Nephron (organoid): ENCODE results near the gene EPHA5.

Source experiments
- H3K27ac Mint-ChIP-seq, 3 experiments: 2 replicates each; pipeline ENCODE4 v1.8.0; 2020; ENCODE audit warnings: mixed read lengths in 3 of 3, mild to moderate bottlenecking in 2 of 3, moderate library complexity in 1 of 3
- H3K27me3 Mint-ChIP-seq: 2 replicates; pipeline ENCODE4 v1.8.0; 2021; ENCODE audit warnings: low read depth, mild to moderate bottlenecking, moderate library complexity, mixed read lengths
- H3K36me3 Mint-ChIP-seq: 2 replicates; pipeline ENCODE4 v1.8.0; 2020; ENCODE audit warnings: low read depth, mixed read lengths
- H3K4me1 Mint-ChIP-seq: 2 replicates; pipeline ENCODE4 v1.8.0; 2020; ENCODE audit warnings: mixed read lengths
- H3K4me3 Mint-ChIP-seq, 3 experiments: 2 replicates each; pipeline ENCODE4 v1.8.0; 2020; ENCODE audit warnings: mild to moderate bottlenecking in 3 of 3, mixed read lengths in 3 of 3, moderate library complexity in 2 of 3
- H3K9me3 Mint-ChIP-seq: 2 replicates; pipeline ENCODE4 v1.8.0; 2020; ENCODE audit warnings: mixed read lengths
- CTCF ChIP-seq, 3 experiments: fragments of 200-600 bp; sonication (generic); IDR thresholded peaks; one replicate each; pipeline ENCODE4 v1.5.0; 2021; ENCODE audit warnings: antibody characterized with exemption in 3 of 3; ENCODE audit not compliant: unreplicated experiment in 3 of 3

The EPHA5 gene

GRCh38 chr4:65453398-65453797 lies 216.9 kb downstream of the EPHA5 start:
- H3K27me3 Mint-ChIP-seq, result no peaks in the 10 kb centered on the region
- H3K36me3 Mint-ChIP-seq, result no peaks in the 10 kb centered on the region
- TF ChIP-seq CTCF (IDR thresholded peaks at IDR 0.05; ENCODE audit: unreplicated experiment in 3 of 3), result no peak
- H3K9me3 Mint-ChIP-seq, result no peaks in the 10 kb centered on the region
- H3K4me3 Mint-ChIP-seq, result no peak overlapping the region
- H3K4me1 Mint-ChIP-seq, result no peaks in the 10 kb centered on the region
- H3K27ac Mint-ChIP-seq, result no peak overlapping the region

- no peaks in the 10 kb centered on the region for H3K4me1 Mint-ChIP-seq
These were observed 219.4 kb downstream of the EPHA5 start for GRCh38 chr4:65450899-65451298.

GRCh38 chr4:65437102-65437501 lies 233.2 kb downstream of the EPHA5 start:
- no peak overlapping the region for H3K4me3 Mint-ChIP-seq
- no peak overlapping the region for H3K27ac Mint-ChIP-seq
- H3K27me3 Mint-ChIP-seq, result no peaks in the 10 kb centered on the region
- H3K4me1 Mint-ChIP-seq, result no peaks in the 10 kb centered on the region
- TF ChIP-seq CTCF (IDR thresholded peaks at IDR 0.05; ENCODE audit: unreplicated experiment in 3 of 3), result no peak
- H3K9me3 Mint-ChIP-seq, result no peaks in the 10 kb centered on the region
- no peaks in the 10 kb centered on the region for H3K36me3 Mint-ChIP-seq

More at GRCh38 chr4:65450899-65451298, 219.4 kb downstream of the EPHA5 start:
- no peak for TF ChIP-seq CTCF (IDR thresholded peaks at IDR 0.05; ENCODE audit: unreplicated experiment in 3 of 3)
- Mint-ChIP-seq H3K36me3 (no peaks in the 10 kb centered on the region), H3K4me3 (no peak overlapping the region), H3K27ac (no peak overlapping the region), H3K27me3 (no peaks in the 10 kb centered on the region), H3K9me3 (no peaks in the 10 kb centered on the region)

- no peaks in the 10 kb centered on the region for H3K27me3 Mint-ChIP-seq
- no peak for TF ChIP-seq CTCF (IDR thresholded peaks at IDR 0.05; ENCODE audit: unreplicated experiment in 3 of 3)
- H3K36me3 Mint-ChIP-seq, result no peaks in the 10 kb centered on the region
- no peak overlapping the region for H3K4me3 Mint-ChIP-seq
- H3K27ac Mint-ChIP-seq, result no peak overlapping the region
- no peaks in the 10 kb centered on the region for H3K4me1 Mint-ChIP-seq
- H3K9me3 Mint-ChIP-seq, result no peaks in the 10 kb centered on the region
These were observed 248.2 kb downstream of the EPHA5 start for GRCh38 chr4:65422109-65422508.

GRCh38 chr4:65420036-65420435 lies 250.3 kb downstream of the EPHA5 start:
- TF ChIP-seq CTCF (IDR thresholded peaks at IDR 0.05; ENCODE audit: unreplicated experiment in 3 of 3), result no peak
- H3K4me1 Mint-ChIP-seq, result no peaks in the 10 kb centered on the region
- H3K9me3 Mint-ChIP-seq, result no peaks in the 10 kb centered on the region
- H3K36me3 Mint-ChIP-seq, result no peaks in the 10 kb centered on the region
- H3K27me3 Mint-ChIP-seq, result no peaks in the 10 kb centered on the region
- no peak overlapping the region for H3K4me3 Mint-ChIP-seq
- H3K27ac Mint-ChIP-seq, result no peak overlapping the region

- TF ChIP-seq CTCF (IDR thresholded peaks at IDR 0.05; ENCODE audit: unreplicated experiment in 3 of 3), result no peak
- H3K4me3 Mint-ChIP-seq, result no peak overlapping the region
- no peaks in the 10 kb centered on the region for H3K4me1 Mint-ChIP-seq
- H3K27me3 Mint-ChIP-seq, result no peaks in the 10 kb centered on the region
- H3K9me3 Mint-ChIP-seq, result no peaks in the 10 kb centered on the region
- H3K36me3 Mint-ChIP-seq, result no peaks in the 10 kb centered on the region
- no peak overlapping the region for H3K27ac Mint-ChIP-seq
These were observed 253.4 kb downstream of the EPHA5 start for GRCh38 chr4:65416891-65417290.
